MG63 (cell line): ENCODE results near the gene OR8U1. TPM values are rescaled to one million over a fixed set of nuclear protein-coding genes. Genes with fewer than 3 reads are reported as not detected.
"Not testable (repeated sequence)": the region's sequence is repeated elsewhere in the genome, so short reads cannot be mapped to it uniquely, and the experiment has no call there.

ENCODE experiments used
- DNase-seq: peaks from one replicate; pipeline ENCODE4 v3.0.0-alpha.2; 2020
- H3K27me3 ChIP-seq: fragments of 250-450 bp; sonication (Bioruptor Pico); 2 replicates; pipeline ENCODE4 v1.5.1; 2020; ENCODE audit warnings: mild to moderate bottlenecking, moderate library complexity
- H3K36me3 ChIP-seq: fragments of 250-450 bp; sonication (Bioruptor Pico); 2 replicates; pipeline ENCODE4 v1.5.1; 2020; ENCODE audit warnings: mild to moderate bottlenecking, moderate library complexity
- H3K4me3 ChIP-seq: fragments of 250-450 bp; sonication (Bioruptor Pico); 2 replicates; pipeline ENCODE4 v1.5.1; 2020; ENCODE audit warnings: mild to moderate bottlenecking, moderate library complexity
- H3K9me3 ChIP-seq: fragments of 250-450 bp; sonication (Bioruptor Pico); 2 replicates; pipeline ENCODE4 v1.5.1; 2020; ENCODE audit warnings: mild to moderate bottlenecking, moderate library complexity
- total RNA-seq: library from RNA; depleted of rRNA; stranded (reverse); fragments of >200 nt; shearing (Covaris generic); gene quantifications from 2 replicates; pipeline ENCODE4 v1.2.3, GENCODE V29; 2014; ENCODE audit warnings: low replicate concordance; rRNA removed

Gene OR8U1
- not detected in 2 replicates for total RNA-seq

DNA sequence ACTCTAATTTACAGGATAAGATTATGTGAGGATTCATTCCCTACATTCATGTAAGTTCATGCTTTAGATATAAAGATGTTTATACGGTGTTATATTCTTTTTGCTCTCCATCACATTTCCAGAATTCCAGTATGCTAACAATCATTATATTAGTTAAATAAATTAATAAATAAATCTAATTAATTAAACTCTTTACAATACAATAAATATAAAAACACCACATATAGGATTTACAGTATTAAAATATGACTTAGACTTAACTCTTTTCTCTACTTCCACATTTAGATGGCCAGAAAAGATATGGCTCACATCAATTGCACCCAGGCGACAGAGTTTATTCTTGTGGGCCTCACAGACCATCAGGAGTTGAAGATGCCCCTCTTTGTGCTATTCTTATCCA is at the start of gene OR8U1:
TSS of gene OR8U1 (plus strand) at position 301 of the 400 bp plus-strand sequence. CDS start at position 301, 0 bp downstream.
- H3K9me3 ChIP-seq: no peaks in the 10 kb centered on the region
- no peak within 1 kb of the TSS for H3K4me3 ChIP-seq
- no peak for DNase-seq
- H3K27me3 ChIP-seq: 0 out of 2 replicates have a peak, but pooled peaks cover 2% of the 10 kb centered on the region
- no peaks in the 10 kb centered on the region for H3K36me3 ChIP-seq

DNA sequence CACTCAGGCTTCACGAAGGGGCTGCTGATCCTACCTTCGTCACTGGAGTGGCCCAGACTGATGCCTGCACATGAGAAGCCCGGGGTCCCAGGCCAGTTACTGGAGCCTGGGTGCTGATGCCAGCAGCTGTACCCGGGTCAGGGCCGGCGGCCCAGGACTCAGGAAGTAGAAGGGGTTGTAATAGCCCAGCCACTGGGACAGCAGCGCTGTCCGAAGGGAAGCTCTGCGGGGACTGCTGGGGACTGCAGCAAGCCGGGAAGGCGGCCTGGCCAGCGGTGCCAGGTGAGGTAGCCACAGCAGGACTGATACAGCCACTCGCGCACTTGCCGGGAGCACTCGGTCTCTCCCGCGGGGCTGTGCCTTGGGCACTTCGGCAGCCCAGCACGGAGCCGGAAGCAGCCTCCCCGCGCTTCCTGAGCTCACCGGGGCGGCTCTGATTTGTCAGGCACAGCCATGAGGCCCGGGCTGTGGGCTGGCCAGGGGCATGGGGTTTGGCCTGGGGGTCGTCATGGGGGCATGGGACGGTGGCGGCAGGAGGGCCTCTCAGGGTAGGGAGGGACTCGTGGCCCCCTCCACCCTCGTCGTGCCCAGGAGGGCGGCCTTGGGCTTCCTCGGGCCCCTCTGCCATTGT is 43.4 kb upstream of the OR8U1 start:
- no peaks in the 10 kb centered on the region for H3K36me3 ChIP-seq
- no peaks in the 10 kb centered on the region for H3K9me3 ChIP-seq
- H3K27me3 ChIP-seq: no peaks in the 10 kb centered on the region
- no peak for DNase-seq
- no peak overlapping the region for H3K4me3 ChIP-seq

DNA sequence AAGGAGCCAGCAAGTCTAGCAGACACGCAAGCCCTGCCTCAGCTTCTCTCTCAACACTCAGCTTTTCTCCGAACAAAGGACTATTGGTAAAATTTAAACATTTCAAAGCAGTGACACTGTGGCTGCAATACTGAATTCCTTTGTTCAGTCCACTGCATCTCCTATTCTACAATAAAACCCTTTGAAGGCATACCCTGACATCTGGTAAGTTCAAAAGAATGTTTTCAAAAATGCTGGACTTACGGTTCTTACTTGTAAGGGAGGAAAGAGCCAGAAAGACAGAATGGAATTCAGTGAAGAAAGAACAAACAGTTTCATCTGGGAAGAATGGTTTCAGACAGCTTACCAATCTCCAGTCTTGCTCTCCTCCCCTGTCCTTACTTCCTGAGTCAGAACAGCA is 42.3 kb upstream of the OR8U1 start:
- no peak overlapping the region for H3K4me3 ChIP-seq
- no peaks in the 10 kb centered on the region for H3K9me3 ChIP-seq
- H3K36me3 ChIP-seq: no peaks in the 10 kb centered on the region
- no peak for DNase-seq
- no peaks in the 10 kb centered on the region for H3K27me3 ChIP-seq

DNA sequence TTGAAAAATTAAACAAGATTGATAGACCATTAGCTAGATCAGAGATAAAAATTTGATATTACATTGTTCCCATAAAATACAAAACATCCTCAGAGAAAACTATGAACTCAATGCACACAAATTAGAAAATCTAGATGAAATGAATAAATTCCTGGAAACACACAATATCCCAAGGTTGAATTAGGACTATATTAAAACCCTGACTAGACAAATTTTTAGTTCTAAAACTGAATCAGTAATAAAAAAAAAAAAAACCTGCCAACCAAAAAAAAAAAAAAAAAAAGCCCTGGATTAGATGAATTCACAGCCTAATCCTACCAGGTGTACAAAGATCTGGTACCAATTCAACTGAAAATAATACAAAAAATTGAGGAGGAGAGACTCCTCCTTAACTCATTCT is 35.1 kb upstream of the OR8U1 start:
- H3K4me3 ChIP-seq: no peak overlapping the region
- H3K36me3 ChIP-seq: no peaks in the 10 kb centered on the region
- no peaks in the 10 kb centered on the region for H3K27me3 ChIP-seq
- DNase-seq: no peak
- no peaks in the 10 kb centered on the region for H3K9me3 ChIP-seq

DNA sequence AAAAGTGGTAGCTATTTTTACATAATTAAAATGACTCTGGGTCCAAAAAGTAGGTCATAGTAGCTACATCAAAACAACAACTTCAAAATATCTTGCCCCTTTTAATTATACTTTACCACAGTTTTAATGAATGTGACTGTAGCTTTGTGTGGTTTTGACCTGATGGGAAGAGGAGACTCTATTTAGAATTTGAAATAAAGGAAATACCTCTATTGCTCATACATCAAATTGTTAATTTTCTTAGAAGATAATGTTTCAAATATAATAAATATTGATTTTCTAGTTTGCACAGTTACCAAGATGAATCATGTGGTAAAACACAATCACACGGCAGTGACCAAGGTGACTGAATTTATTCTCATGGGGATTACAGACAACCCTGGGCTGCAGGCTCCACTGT is 29.7 kb upstream of the OR8U1 start, which contains the start of gene OR8K1:
TSS of gene OR8K1 (plus strand) at position 301 of the 400 bp plus-strand sequence. CDS start at position 301, 0 bp downstream.
- Histone ChIP-seq H3K4me3 (no peak within 1 kb of the TSS), H3K36me3 (no peaks in the 10 kb centered on the region), H3K9me3 (no peaks in the 10 kb centered on the region), H3K27me3 (no peaks in the 10 kb centered on the region)
- DNase-seq: no peak

DNA sequence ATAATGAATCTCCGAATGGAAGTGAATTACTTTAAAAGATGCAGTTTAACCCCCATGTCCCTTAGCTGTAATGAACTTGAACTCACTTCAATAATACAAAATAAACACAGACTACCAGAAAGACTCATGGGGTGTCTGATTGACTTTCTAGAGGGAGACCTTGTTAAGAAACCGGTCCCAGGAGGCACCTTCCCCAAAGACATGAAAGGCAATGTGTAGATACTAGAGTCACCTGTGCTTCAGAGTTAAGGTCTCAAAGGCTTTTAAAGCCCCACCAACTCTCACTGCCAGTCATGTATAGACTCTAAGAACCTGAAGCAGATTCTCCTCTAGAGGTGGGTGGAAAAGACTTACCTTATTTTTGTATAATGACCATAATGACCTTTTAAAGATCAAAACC is 21.4 kb upstream of the OR8U1 start, which contains the start of gene OR8J1:
TSS of gene OR8J1 (plus strand) at position 301 of the 400 bp plus-strand sequence. CDS start 5,956 bp downstream, outside the sequence.
- no peak for DNase-seq
- Histone ChIP-seq H3K4me3 (no peak within 1 kb of the TSS), H3K36me3 (no peaks in the 10 kb centered on the region), H3K9me3 (no peaks in the 10 kb centered on the region), H3K27me3 (no peaks in the 10 kb centered on the region)

DNA sequence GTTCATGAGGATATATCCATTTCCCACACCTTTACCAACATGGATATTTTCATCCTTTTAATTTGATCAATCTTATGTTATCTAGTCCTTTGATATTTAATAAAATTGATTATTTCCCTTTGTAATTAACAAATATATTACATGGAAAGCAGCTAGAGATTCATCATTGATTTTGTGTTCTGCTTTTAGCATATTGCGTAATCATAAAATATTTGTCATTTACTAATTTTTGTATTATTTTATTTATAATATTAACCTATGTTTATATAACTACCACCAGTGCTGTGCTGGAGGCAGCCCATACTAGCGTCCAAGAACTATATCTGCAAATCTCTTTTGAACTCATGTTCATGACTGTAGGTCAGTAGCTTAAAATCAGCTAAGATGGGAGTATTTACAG is 4.7 kb downstream of the OR8U1 start:
- Histone ChIP-seq H3K4me3 (no peak overlapping the region), H3K27me3 (no peaks in the 10 kb centered on the region), H3K9me3 (no peaks in the 10 kb centered on the region), H3K36me3 (no peaks in the 10 kb centered on the region)
- DNase-seq: no peak

DNA sequence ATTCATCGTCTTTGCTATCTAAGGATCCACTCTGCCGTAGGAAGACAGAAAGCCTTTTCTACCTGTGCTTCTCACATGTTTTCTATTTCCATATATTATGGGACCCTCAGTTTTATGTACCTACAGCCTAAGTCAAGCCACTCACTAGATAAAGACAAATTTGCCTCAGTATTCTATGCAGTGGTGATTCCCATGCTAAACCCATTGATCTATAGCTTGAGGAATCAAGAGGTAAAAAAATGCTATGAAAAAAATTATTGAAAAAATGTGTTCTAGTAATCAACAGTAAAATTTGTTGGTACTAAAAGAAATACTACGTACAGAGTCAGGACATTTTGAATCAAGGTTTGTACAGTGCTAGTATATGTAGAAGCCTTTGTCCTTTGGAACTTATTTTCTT is 19.0 kb downstream of the OR8U1 start:
- Histone ChIP-seq H3K27me3 (no peaks in the 10 kb centered on the region), H3K9me3 (no peaks in the 10 kb centered on the region), H3K36me3 (no peaks in the 10 kb centered on the region), H3K4me3 (no peak overlapping the region)
- DNase-seq: no peak

DNA sequence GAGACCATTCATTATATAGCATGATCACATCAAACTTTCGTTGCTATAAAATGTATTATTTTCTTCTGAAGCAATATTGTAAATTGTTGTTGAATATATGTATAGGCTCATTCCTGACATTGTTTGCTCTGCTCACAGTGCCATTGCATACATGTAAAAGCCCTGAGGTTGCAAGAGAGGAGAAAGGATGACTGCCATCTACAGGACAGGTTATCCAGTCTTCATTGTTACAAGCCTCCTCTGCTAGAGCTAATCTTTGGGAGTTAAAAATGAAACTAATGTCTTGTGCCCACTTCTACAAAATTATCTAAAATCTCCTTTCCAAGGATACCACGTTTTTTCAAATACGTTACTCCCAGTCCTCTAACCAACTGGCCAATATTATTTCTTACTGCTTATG is 20.6 kb downstream of the OR8U1 start:
- no peaks in the 10 kb centered on the region for H3K27me3 ChIP-seq
- H3K4me3 ChIP-seq: no peak overlapping the region
- no peak for DNase-seq
- no peaks in the 10 kb centered on the region for H3K9me3 ChIP-seq
- no peaks in the 10 kb centered on the region for H3K36me3 ChIP-seq

DNA sequence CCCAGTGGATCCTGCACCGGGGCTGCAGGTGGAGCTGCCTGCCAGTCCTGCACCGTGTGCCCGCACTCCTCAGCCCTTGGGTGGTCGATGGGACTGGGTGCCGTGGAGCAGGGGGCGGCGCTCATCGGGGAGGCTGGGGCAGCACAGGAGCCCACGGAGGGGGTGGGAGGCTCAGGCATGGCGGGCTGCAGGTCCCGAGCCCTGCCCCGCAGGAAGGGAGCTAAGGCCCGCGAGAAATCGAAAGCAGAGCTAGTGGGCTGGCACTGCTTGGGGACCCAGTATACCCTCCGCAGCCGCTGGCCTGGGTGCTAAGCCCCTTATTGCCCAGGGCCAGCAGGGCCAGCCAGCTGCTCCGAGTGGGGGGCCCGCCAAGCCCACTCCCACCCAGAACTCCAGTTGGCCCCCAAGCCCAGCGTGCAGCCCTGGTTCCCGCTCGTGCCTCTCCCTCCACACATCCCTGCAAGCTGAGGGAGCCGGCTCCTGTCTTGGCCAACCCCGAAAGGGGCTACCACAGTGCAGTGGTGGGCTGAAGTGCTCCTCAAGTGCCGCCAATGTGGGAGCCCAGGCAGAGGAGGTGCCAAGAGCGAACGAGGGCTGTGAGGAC is 26.5 kb downstream of the OR8U1 start:
- not testable (repeated sequence) for H3K36me3 ChIP-seq, H3K27me3 ChIP-seq, H3K4me3 ChIP-seq, DNase-seq, H3K9me3 ChIP-seq

DNA sequence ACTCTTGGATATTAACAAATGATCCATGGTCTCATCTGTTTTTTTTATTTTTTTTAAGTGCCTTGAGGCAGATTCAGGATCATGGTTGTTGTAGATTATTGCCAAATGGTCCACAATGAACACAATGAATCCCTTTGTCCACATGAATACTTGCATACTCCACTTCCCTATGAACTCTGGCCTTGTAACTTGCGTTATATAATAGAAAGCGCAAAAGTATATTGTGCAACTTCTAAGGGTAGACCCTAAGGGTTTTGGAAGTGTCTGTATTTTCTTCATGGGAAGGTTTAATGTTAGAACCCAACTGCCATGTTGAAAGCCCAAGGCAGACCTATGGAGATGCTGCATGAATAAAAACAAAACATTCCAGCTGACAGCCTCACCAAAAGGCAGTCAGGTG is 29.0 kb downstream of the OR8U1 start:
- Histone ChIP-seq H3K4me3 (no peak overlapping the region), H3K9me3 (no peaks in the 10 kb centered on the region), H3K36me3 (no peaks in the 10 kb centered on the region), H3K27me3 (no peaks in the 10 kb centered on the region)
- DNase-seq: no peak

DNA sequence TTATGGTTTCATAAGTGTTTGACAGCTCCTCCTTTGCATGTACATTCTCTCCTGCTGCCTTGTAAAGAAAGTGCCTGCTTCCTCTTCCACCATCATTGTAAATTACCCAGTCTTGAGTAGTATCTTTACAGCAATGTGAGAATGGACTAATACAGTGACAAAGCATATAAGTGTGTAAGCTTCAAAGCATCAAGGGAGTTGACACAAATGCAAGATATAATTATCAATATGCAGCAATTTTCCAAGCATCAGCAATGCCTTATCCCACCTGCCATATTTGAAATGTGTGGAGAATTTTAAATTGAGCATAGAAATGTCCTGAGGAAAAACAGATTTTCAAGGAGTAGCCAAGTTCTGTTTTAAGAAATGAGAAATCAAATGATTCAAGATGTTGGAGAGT is 35.4 kb downstream of the OR8U1 start:
- Histone ChIP-seq H3K4me3 (no peak overlapping the region), H3K9me3 (no peaks in the 10 kb centered on the region), H3K36me3 (no peaks in the 10 kb centered on the region), H3K27me3 (no peaks in the 10 kb centered on the region)
- no peak for DNase-seq

DNA sequence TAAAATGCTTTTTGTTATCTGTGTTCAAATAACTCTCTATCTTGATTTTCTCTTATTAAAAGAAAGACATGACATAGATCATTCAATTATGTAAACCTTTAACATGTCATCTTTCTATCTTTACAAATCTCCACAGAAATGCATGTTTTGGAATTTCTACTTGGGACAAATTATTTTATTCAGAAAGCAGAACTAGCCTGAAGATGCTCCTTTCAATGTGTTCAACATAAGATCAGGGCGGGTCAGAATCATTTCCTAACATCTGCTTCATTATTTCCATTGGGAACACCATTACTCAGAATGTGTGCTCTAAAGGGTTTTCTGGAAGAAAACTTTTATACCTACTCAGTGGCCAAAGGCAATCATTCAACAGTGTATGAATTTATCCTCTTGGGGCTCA is 37.0 kb downstream of the OR8U1 start, which contains the start of gene OR5AL1:
TSS of gene OR5AL1 (plus strand) at position 301 of the 400 bp plus-strand sequence.
- no peak within 1 kb of the TSS for H3K4me3 ChIP-seq
- DNase-seq: no peak
- H3K9me3 ChIP-seq: no peaks in the 10 kb centered on the region
- H3K27me3 ChIP-seq: no peaks in the 10 kb centered on the region
- no peaks in the 10 kb centered on the region for H3K36me3 ChIP-seq

Other genes starting within 250 kb of the OR8U1 start
- not detected in 2 replicates for gene OR8J3, start 235.4 kb upstream of the OR8U1 start, total RNA-seq
- gene OR8K5, start 215.3 kb upstream of the OR8U1 start, total RNA-seq: not detected in 2 replicates
- not detected in 2 replicates for gene OR5J2, start 199.0 kb upstream of the OR8U1 start, total RNA-seq
- gene OR5T2, start 141.4 kb upstream of the OR8U1 start, total RNA-seq: not detected in 2 replicates
- gene OR5T3, start 123.4 kb upstream of the OR8U1 start, total RNA-seq: not detected in 2 replicates
- not detected in 2 replicates for gene OR5T1, start 101.5 kb upstream of the OR8U1 start, total RNA-seq
- gene OR8H1, start 83.4 kb upstream of the OR8U1 start, total RNA-seq: not detected in 2 replicates
- gene OR8K3, start 60.5 kb upstream of the OR8U1 start, total RNA-seq: not detected in 2 replicates
- gene OR8K1, start 29.6 kb upstream of the OR8U1 start, total RNA-seq: not detected in 2 replicates
- not detected in 2 replicates for gene OR8J1, start 21.3 kb upstream of the OR8U1 start, total RNA-seq
- not detected in 2 replicates for gene OR5AL1, start 37.1 kb downstream of the OR8U1 start, total RNA-seq
- gene OR5M3, start 97.7 kb downstream of the OR8U1 start, total RNA-seq: not detected in 2 replicates
- gene OR5M8, start 115.7 kb downstream of the OR8U1 start, total RNA-seq: not detected in 2 replicates
- not detected in 2 replicates for gene OR5M11, start 167.6 kb downstream of the OR8U1 start, total RNA-seq
- not detected in 2 replicates for gene OR5M10, start 202.1 kb downstream of the OR8U1 start, total RNA-seq
- not detected in 2 replicates for gene OR5M1, start 239.2 kb downstream of the OR8U1 start, total RNA-seq